NOMO-1 (cell line): ENCODE results near the gene DOCK3.
"Not testable (repeated sequence)": the region's sequence is repeated elsewhere in the genome, so short reads cannot be mapped to it uniquely, and the experiment has no call there.

Source experiments
- DNase-seq, 2 experiments: peaks; one replicate each; lab custom pipeline; 2025; ENCODE audit not compliant: unreplicated experiment in 2 of 2; lab: John Stamatoyannopoulos, UW

The DOCK3 gene

GRCh38 chr3:51075221-51075775 is 400.6 kb downstream of the DOCK3 start:
- DNase-seq = no peak

DNA sequence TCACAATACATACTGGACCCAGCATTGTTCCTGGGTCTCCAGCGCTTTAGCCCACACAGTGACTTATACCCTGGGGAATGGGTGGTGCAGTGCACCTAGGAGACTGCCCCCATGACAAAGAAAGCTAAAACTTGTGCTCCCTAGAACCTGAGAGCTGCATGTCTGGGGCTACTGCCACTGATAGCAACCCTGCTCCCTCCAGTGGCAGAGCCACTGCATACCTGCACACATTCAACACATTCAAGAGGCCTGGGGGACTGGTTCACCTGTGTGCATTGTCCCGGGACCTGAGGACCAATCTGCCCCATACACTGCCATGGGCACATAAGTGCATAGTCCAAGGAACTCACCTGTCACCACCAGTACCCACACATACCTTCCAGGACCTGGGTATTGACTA is 407.6 kb downstream of the DOCK3 start:
- DNase-seq = no peak

DNA sequence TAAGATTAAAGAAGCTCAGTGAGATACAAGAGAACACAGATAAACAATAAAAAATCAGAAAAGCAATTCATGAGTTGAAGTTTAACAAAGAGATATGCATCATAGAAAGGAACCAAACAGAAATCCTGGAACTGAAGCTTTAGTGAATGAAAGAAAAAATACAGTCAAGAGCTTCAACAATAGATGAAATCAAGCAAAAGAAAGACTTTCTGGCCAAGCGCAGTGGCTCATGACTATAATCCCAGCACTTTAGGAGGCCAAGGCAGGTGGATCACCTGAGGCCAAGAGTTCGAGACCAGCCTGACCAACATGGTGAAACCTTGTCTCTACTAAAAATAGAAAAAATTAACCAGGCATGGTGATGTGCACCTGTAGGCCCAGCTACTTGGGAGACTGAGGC is 408.8 kb downstream of the DOCK3 start:
- no peak for DNase-seq

DNA sequence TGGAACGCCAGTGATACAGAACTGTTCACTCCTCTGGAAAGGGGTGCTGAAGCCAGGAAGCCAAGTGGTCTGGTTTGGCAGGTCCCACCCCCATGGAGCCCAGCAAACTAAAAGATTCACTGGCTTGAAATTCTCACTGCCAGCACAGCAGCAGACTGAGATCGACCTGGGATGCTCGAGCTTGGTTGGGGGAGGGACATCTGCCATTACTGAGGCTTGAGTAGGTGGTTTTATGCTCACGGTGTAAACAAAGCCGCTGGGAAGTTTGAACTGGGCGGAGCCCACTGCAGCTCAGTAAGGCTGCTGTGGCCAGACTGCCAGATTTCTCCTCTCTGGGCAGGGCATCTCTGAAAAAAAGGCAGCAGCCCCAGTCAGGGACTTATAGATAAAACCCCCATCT is 417.4 kb downstream of the DOCK3 start:
- not testable (repeated sequence) for DNase-seq

DNA sequence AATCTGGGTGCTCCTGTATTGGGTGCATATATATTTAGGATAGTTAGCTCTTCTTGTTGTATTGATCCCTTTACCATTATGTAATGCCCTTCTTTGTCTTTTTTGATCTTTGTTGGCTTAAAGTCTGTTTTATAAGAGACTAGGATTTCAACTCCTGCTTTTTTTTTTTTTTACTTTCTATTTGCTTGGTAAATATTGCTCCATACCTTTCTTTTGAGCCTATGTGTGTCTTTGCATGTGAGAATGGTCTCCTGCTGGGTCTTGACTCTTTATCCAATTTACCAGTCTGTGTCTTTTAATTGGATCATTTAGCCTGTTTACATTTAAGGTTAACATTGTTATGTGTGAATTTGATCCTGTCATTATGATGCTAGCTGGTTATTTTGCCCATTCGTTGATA is 420.1 kb downstream of the DOCK3 start:
- not testable (repeated sequence) for DNase-seq

GRCh38 chr3:51099794-51100535 is 425.2 kb downstream of the DOCK3 start:
- peak in 1 of 2 experiments; percentile 12 for DNase-seq

GRCh38 chr3:51100536-51100851 is 425.8 kb downstream of the DOCK3 start:
- DNase-seq = no peak

- DNase-seq = no peak
These were observed 427.7 kb downstream of the DOCK3 start for GRCh38 chr3:51102396-51102795.

GRCh38 chr3:51106242-51106876 is 431.6 kb downstream of the DOCK3 start:
- DNase-seq = no peak

DNA sequence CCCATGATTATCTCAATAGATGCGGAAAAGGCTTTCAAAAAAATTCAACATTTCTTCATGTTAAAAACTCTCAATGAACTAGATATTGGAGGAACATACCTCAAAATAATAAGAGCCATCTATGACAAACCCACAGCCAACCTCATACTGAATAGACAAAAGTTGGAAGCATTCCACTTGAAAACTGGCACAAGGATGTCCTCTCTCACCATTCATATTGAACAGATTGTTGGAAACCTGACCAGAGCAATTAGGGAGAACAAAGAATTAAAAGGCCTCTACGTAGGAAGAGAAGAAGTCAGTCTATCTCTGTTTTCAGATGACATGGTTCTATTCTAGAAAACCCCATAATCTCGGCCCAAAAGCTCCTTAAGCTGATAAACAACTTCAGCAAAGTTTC is 435.9 kb downstream of the DOCK3 start:
- DNase-seq = no peak

- no peak for DNase-seq
These were observed 448.2 kb downstream of the DOCK3 start for GRCh38 chr3:51122944-51123343.

DNA sequence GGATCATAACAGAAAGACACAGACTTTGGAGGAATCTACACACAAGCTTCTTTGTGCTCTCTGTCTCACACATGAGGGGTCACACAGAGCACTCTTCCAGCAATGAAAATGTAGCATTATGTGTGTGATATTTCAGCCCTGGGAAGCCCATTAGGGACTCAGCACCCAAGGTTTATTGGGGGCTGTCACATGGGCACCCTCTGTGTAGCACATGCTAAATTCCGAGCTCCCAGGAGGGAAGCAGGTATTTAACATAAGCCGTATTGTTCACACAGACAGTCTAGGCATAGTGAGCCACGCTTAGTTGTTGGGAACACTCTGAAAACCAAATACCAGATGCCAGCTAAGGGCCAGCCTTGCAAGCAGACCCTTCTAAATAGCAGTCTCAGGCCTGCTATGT is 448.8 kb downstream of the DOCK3 start:
- no peak for DNase-seq

GRCh38 chr3:51131607-51132006 is 456.9 kb downstream of the DOCK3 start:
- DNase-seq = not testable (repeated sequence)

- DNase-seq = no peak
These were observed 463.0 kb downstream of the DOCK3 start for GRCh38 chr3:51137715-51138114.

GRCh38 chr3:51139616-51140015 is 464.9 kb downstream of the DOCK3 start:
- DNase-seq = no peak

DNA sequence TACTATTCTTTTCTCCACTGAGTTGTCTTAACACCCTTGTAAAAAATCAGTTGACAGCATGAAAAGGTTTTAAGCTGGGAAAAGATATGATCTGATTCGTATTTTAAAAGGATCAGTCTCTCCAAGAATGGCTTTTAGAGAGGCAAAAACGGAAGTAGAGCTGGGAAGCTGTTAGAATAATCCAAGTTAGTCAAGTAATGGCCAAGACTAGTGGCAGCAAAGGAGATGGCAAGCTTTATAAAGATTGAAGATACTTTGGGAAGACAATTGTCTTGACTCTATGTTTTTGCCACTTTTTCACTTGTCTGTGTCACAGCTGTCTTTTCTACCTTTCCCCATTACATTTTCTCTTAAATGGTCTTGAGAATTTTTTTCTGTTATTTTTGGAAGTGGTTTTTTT is 466.8 kb downstream of the DOCK3 start:
- DNase-seq = no peak

GRCh38 chr3:51145811-51146585 is 471.3 kb downstream of the DOCK3 start:
- DNase-seq = no peak

- DNase-seq = no peak
These were observed 472.1 kb downstream of the DOCK3 start for GRCh38 chr3:51146781-51147180.

- DNase-seq = no peak
These were observed 481.4 kb downstream of the DOCK3 start for GRCh38 chr3:51156147-51156546.

DNA sequence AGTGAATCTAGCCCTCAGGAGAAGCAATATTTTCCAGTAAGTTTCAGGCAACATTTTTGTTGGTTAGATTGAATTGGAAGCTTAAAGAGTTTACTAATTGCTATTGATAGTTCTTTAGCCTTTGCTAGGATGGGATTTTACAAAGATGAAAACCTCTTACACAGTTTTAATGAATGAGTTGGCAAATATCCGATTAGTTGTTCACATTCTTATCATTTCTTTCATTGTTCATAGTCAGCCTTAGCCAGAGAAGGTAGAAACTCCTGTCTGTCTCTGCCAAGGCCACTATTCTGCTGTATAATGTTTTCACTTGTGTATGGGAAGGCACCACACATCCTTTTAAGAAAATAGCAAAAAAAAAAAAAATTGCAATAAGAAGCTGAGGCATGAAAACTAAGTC is 488.3 kb downstream of the DOCK3 start:
- no peak for DNase-seq

- no peak for DNase-seq
These were observed 499.0 kb downstream of the DOCK3 start for GRCh38 chr3:51173518-51174271.
